Endothelial cell of umbilical vein (primary cell): ENCODE data around the gene LTBP1. TPM values are rescaled to one million over a fixed set of nuclear protein-coding genes. Genes with fewer than 3 reads are reported as not detected.

Experiments used
- BruUV-seq: library from RNA; stranded (reverse); fragments of 400-500 nt; replicated peaks from 2 replicates; lab custom pipeline; 2021; lab: Mats Ljungman, UMichigan
- CTCF ChIA-PET: fragments of 300-600, 350-600 bp; sonication (Branson Sonifier 250); formaldehyde crosslinking; loops from one replicate; lab custom pipeline; 2021; ENCODE audit warnings: antibody characterized with exemption, inconsistent platforms; lab: Charles Lee
- POLR2A ChIA-PET: fragments of 300-600, 350-600 bp; sonication (Branson Sonifier 250); formaldehyde crosslinking; loops from one replicate; lab custom pipeline; 2021; ENCODE audit warnings: antibody characterized with exemption, inconsistent platforms; lab: Charles Lee
- DNase-seq: peaks from one replicate; pipeline ENCODE4 v3.0.0-alpha.2; 2011; ENCODE audit warnings: low read depth, low spot score
- FAIRE-seq: peaks from 2 replicates; lab custom pipeline; 2011; peaks lifted over from hg19 to GRCh38; lab: Jason Lieb, UNC
- H2AFZ ChIP-seq: 2 replicates; pipeline ENCODE4 v1.6.0; 2012; ENCODE audit warnings: low read depth, low read length, control low read depth, inconsistent platforms
- H3K27ac ChIP-seq: 2 replicates; pipeline ENCODE4 v1.5.1; 2011; ENCODE audit warnings: low read depth, mild to moderate bottlenecking, control low read depth, low read length, moderate library complexity; ENCODE audit not compliant: insufficient read depth
- H3K27me3 ChIP-seq, 2 experiments: 2 replicates each; pipeline versions ENCODE4 v1.6.0 to v1.6.1; 2011; ENCODE audit warnings: low read length in 2 of 2, mixed read lengths in 1 of 2; ENCODE audit not compliant: control insufficient read depth in 2 of 2, insufficient read depth in 2 of 2
- H3K36me3 ChIP-seq, 2 experiments: 2 replicates in 1 of 2; 3 replicates in 1 of 2; pipeline ENCODE4 v1.5.1; 2011; ENCODE audit warnings: low read length in 2 of 2, mild to moderate bottlenecking in 1 of 2, moderate library complexity in 1 of 2; ENCODE audit not compliant: control insufficient read depth in 2 of 2, insufficient read depth in 2 of 2; ENCODE audit errors: extremely low read depth in 1 of 2
- H3K4me1 ChIP-seq: 3 replicates; pipeline ENCODE4 v1.5.1; 2011; ENCODE audit warnings: mild to moderate bottlenecking, low read length; ENCODE audit not compliant: control insufficient read depth, insufficient read depth; ENCODE audit errors: extremely low read depth
- H3K4me2 ChIP-seq: 2 replicates; pipeline ENCODE4 v1.6.1; 2011; ENCODE audit warnings: low read length, control low read depth, mixed read lengths; ENCODE audit not compliant: insufficient read depth
- H3K4me3 ChIP-seq, 3 experiments: fragments of 200-600 bp in 1 of 3; sonication (generic), shearing (Covaris generic) in 1 of 3; replicated peaks in 1 of 3; 2 replicates each; pipeline ENCODE4 v1.5.1; 2011 to 2016; ENCODE audit warnings: control low read depth in 3 of 3, low read length in 3 of 3, mild to moderate bottlenecking in 2 of 3, inconsistent platforms in 1 of 3, low read depth in 1 of 3, moderate library complexity in 1 of 3; ENCODE audit not compliant: insufficient read depth in 1 of 3
- H3K79me2 ChIP-seq: 2 replicates; pipeline ENCODE4 v1.6.0; 2012; ENCODE audit warnings: low read length, inconsistent platforms; ENCODE audit not compliant: control insufficient read depth, insufficient read depth
- H3K9ac ChIP-seq: replicated peaks from 2 replicates; pipeline ENCODE3; 2011; ENCODE audit warnings: low read length, control low read depth; ENCODE audit not compliant: insufficient read depth; ENCODE audit errors: extremely low read depth
- H3K9me1 ChIP-seq: replicated peaks from 3 replicates; pipeline ENCODE4 v1.6.0; 2011; ENCODE audit warnings: mild to moderate bottlenecking, low read length; ENCODE audit not compliant: control insufficient read depth, insufficient read depth; ENCODE audit errors: extremely low read depth
- H3K9me3 ChIP-seq: replicated peaks from 2 replicates; pipeline ENCODE4 v1.5.1; 2012; ENCODE audit warnings: low read length, inconsistent platforms; ENCODE audit not compliant: control insufficient read depth, insufficient read depth
- H4K20me1 ChIP-seq: replicated peaks from 2 replicates; pipeline ENCODE3; 2011; ENCODE audit warnings: mild to moderate bottlenecking, low read length; ENCODE audit not compliant: control insufficient read depth, insufficient read depth; ENCODE audit errors: extremely low read depth
- EZH2 ChIP-seq: IDR thresholded peaks from 2 replicates; pipeline ENCODE4 v1.6.1; 2012; ENCODE audit warnings: borderline replicate concordance, low read depth, mild to moderate bottlenecking, moderate library complexity, low read length, inconsistent platforms; ENCODE audit not compliant: severe bottlenecking
- GATA2 ChIP-seq: IDR thresholded peaks from 2 replicates; pipeline ENCODE4 v1.7.0; 2011; ENCODE audit warnings: low read depth, mild to moderate bottlenecking, moderate library complexity, mixed read lengths, low read length; ENCODE audit not compliant: insufficient read length, insufficient read depth
- dilution Hi-C: fragments of 300-500 bp; cut with MboI; formaldehyde crosslinking; loops from one replicate; pipeline ENCODE4 v1.15.0; 2019; ENCODE audit warnings: low sequenced_read_pairs; ENCODE audit not compliant: extremely low pct_ligation_motif_present
- intact Hi-C: fragments of 100-400 bp; cut with micrococcal nuclease; formaldehyde crosslinking; loops from one replicate; pipeline ENCODE4 v1.10.0; 2022
- polyA plus RNA-seq, 4 experiments: library from polyadenylated mRNA; depleted of rRNA in 3 of 4; stranded (reverse) in 3 of 4; unstranded in 1 of 4; fragments of >200 nt; gene quantifications; 2 replicates each; pipeline versions ENCODE4 v1.2.1 to v1.2.3, GENCODE V29; 2011 to 2012; ENCODE audit warnings: missing spikeins in 1 of 4
- total RNA-seq: library from RNA; stranded (reverse); gene quantifications from 2 replicates; pipeline ENCODE4 v1.2.3, GENCODE V29; 2021
- TF ChIP-seq, protein P1 (sequence below), 2 donors: IDR thresholded peaks; 1 replicate in 1 of 2; 2 replicates in 1 of 2; pipeline ENCODE4 v1.5.1; 2011; ENCODE audit warnings: low read length in 2 of 2, mild to moderate bottlenecking in 2 of 2, moderate library complexity in 2 of 2, control low read depth in 1 of 2, inconsistent platforms in 1 of 2, low read depth in 1 of 2; ENCODE audit not compliant: insufficient read depth in 1 of 2; ENCODE audit errors: extremely low read depth in 1 of 2

Gene LTBP1
- total and polyA plus RNA-seq, 2 donors (not counting 3 experiments of a cell fraction or from before 2014, with no cell fraction given) = 57.4 to 68.2 TPM

DNA sequence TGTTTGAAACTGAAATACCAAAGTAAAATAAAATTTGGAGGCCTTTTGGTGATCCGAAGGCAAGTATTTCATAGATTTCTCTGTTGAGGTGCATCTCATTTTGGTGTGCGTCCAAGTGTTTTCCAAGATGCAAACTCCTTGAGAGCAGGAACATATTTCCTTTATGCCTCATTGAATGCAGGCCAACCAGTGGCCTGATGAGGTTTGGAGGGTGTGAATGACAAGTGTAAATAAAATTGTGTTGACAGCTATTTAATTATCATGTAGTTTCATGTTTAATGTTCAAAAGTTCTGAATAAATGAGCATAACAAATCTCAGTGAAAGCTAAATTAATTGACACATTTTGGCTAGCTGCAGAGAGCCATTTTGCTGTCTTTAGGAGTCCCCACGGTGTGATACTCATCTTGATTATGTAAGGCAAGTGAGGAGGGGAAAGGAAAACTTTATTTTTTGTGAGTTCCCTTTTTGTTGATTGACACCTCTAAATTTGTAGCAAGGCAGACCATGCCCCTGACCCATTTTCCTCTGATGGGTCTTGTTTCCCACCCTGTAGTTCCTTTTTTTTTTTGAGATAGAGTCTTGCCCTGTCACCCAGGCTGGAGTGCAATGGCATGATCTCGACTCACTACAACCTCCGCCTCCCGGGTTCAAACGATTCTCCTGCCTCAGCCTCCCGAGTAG lies 6.3 kb upstream of the LTBP1 start:
- H3K79me2 ChIP-seq = no peaks in the 10 kb centered on the region
- no peaks in the 10 kb centered on the region for H3K9me3 ChIP-seq
- no peak overlapping the region for H3K4me2 ChIP-seq
- TF ChIP-seq, protein P1, sequence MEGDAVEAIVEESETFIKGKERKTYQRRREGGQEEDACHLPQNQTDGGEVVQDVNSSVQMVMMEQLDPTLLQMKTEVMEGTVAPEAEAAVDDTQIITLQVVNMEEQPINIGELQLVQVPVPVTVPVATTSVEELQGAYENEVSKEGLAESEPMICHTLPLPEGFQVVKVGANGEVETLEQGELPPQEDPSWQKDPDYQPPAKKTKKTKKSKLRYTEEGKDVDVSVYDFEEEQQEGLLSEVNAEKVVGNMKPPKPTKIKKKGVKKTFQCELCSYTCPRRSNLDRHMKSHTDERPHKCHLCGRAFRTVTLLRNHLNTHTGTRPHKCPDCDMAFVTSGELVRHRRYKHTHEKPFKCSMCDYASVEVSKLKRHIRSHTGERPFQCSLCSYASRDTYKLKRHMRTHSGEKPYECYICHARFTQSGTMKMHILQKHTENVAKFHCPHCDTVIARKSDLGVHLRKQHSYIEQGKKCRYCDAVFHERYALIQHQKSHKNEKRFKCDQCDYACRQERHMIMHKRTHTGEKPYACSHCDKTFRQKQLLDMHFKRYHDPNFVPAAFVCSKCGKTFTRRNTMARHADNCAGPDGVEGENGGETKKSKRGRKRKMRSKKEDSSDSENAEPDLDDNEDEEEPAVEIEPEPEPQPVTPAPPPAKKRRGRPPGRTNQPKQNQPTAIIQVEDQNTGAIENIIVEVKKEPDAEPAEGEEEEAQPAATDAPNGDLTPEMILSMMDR (IDR thresholded peaks at IDR 0.05; ENCODE audit: extremely low read depth in 1 of 2, insufficient read depth in 1 of 2, low read depth in 1 of 2, low read length in 2 of 2) = no peak
- TF ChIP-seq EZH2 = no peak
- TF ChIP-seq GATA2 = no peak
- H2AFZ ChIP-seq = no peak overlapping the region
- DNase-seq (no peak), FAIRE-seq (no peak)
- H3K9me1 ChIP-seq = no peaks in the 10 kb centered on the region
- no peak overlapping the region for H3K9ac ChIP-seq
- no peaks in the 10 kb centered on the region for H3K36me3 ChIP-seq
- no peaks in the 10 kb centered on the region for H3K4me1 ChIP-seq
- H3K27ac ChIP-seq = no peak overlapping the region
- ChIA-PET POLR2A (no interaction called here), CTCF (interaction anchor here (1.3 to 1.5 kb wide), 2 partner anchors 16 to 116 kb away, joined by 3 read pairs; no protein-coding TSS in a partner anchor)
- intact Hi-C loops = no loop called here
- dilution Hi-C loops = no loop called here
- no peaks in the 10 kb centered on the region for H4K20me1 ChIP-seq
- H3K27me3 ChIP-seq = peaks cover 0 to 5% of the 10 kb centered on the region in 2 experiments
- BruUV-seq = no TSS peak
- no peak overlapping the region for H3K4me3 ChIP-seq
